ENCODE results near the gene POFUT2.

- no peak for TF ChIP-seq CTCF (conservative IDR thresholded peaks at IDR 0.05; ENCODE audit: low read depth, low read length)
- TF ChIP-seq EZH2phosphoT487 (IDR thresholded peaks at IDR 0.05; ENCODE audit: borderline replicate concordance, low read length): no peak
These were observed 4.1 kb upstream of the POFUT2 start for GRCh38 chr21:45291613-45292398.

Data from PC-3 (cell line).